Activated naive CD4-positive, alpha-beta T cell treated with anti-CD3 and anti-CD28 coated beads, Interleukin-2, amount 10 ng/mL, durations not matched to agents 7 days and 5 days (primary cell): ENCODE measurements around the gene RFLNA.

Source experiments
- CTCF ChIA-PET: fragments of 350-600 bp; sonication (Branson Sonifier 250); formaldehyde crosslinking; loops from one replicate; lab custom pipeline; 2021; ENCODE audit warnings: antibody characterized with exemption; lab: Charles Lee
- DNase-seq: peaks from one replicate; pipeline ENCODE4 v3.0.0-alpha.2; 2020
- H3K27ac Mint-ChIP-seq: one replicate; pipeline ENCODE4 v1.8.0; 2021; ENCODE audit warnings: mild to moderate bottlenecking, moderate library complexity, mixed read lengths
- H3K27me3 Mint-ChIP-seq: one replicate; pipeline ENCODE4 v1.8.0; 2021; ENCODE audit warnings: mild to moderate bottlenecking, mixed read lengths
- H3K36me3 Mint-ChIP-seq: one replicate; pipeline ENCODE4 v1.8.0; 2021; ENCODE audit warnings: mixed read lengths
- H3K4me1 Mint-ChIP-seq: one replicate; pipeline ENCODE4 v1.8.0; 2021; ENCODE audit warnings: mixed read lengths
- H3K4me3 Mint-ChIP-seq: one replicate; pipeline ENCODE4 v1.8.0; 2021; ENCODE audit warnings: mild to moderate bottlenecking, moderate library complexity, mixed read lengths
- H3K9me3 Mint-ChIP-seq: one replicate; pipeline ENCODE4 v1.8.0; 2021; ENCODE audit warnings: mixed read lengths

Gene RFLNA

GRCh38 chr12:124336742-124337520 lies 42.0 kb downstream of the RFLNA start:
- Mint-ChIP-seq H3K27me3 (no peaks in the 10 kb centered on the region), H3K4me3 (no peak overlapping the region), H3K36me3 (peaks cover 42% of the 10 kb centered on the region), H3K27ac (no peak overlapping the region), H3K9me3 (no peaks in the 10 kb centered on the region), H3K4me1 (no peaks in the 10 kb centered on the region)
- CTCF ChIA-PET = no interaction called here
- DNase-seq = no peak

- H3K27me3 Mint-ChIP-seq = no peaks in the 10 kb centered on the region
- H3K4me1 Mint-ChIP-seq = no peaks in the 10 kb centered on the region
- CTCF ChIA-PET = interaction anchor here (1.0 kb wide), 1 partner anchor 430 kb away, joined by 4 read pairs; no protein-coding TSS in a partner anchor
- peaks cover 39% of the 10 kb centered on the region for H3K36me3 Mint-ChIP-seq
- no peak overlapping the region for H3K27ac Mint-ChIP-seq
- H3K9me3 Mint-ChIP-seq = no peaks in the 10 kb centered on the region
- no peak for DNase-seq
- H3K4me3 Mint-ChIP-seq = no peak overlapping the region
These were observed 42.7 kb downstream of the RFLNA start for GRCh38 chr12:124337622-124338021.

- Mint-ChIP-seq H3K36me3 (peaks cover 41% of the 10 kb centered on the region), H3K27me3 (no peaks in the 10 kb centered on the region), H3K4me3 (no peak overlapping the region), H3K4me1 (no peaks in the 10 kb centered on the region), H3K27ac (no peak overlapping the region), H3K9me3 (no peaks in the 10 kb centered on the region)
- CTCF ChIA-PET = interaction anchor here (1.0 kb wide), 1 partner anchor 429 kb away, joined by 4 read pairs; no protein-coding TSS in a partner anchor
- DNase-seq = no peak
These were observed 43.6 kb downstream of the RFLNA start for GRCh38 chr12:124338448-124338847.

- CTCF ChIA-PET = no interaction called here
- Mint-ChIP-seq H3K36me3 (peaks cover 42% of the 10 kb centered on the region), H3K27me3 (no peaks in the 10 kb centered on the region), H3K27ac (no peak overlapping the region), H3K4me3 (no peak overlapping the region), H3K4me1 (no peaks in the 10 kb centered on the region), H3K9me3 (no peaks in the 10 kb centered on the region)
- no peak for DNase-seq
These were observed 44.1 kb downstream of the RFLNA start for GRCh38 chr12:124338876-124339603.

GRCh38 chr12:124340080-124340900 lies 45.4 kb downstream of the RFLNA start:
- H3K27me3 Mint-ChIP-seq = no peaks in the 10 kb centered on the region
- H3K27ac Mint-ChIP-seq = no peak overlapping the region
- H3K36me3 Mint-ChIP-seq = peaks cover 41% of the 10 kb centered on the region
- H3K4me1 Mint-ChIP-seq = no peaks in the 10 kb centered on the region
- H3K9me3 Mint-ChIP-seq = no peaks in the 10 kb centered on the region
- DNase-seq = no peak
- CTCF ChIA-PET = no interaction called here
- no peak overlapping the region for H3K4me3 Mint-ChIP-seq

- Mint-ChIP-seq H3K4me3 (no peak overlapping the region), H3K36me3 (peaks cover 33% of the 10 kb centered on the region), H3K4me1 (no peaks in the 10 kb centered on the region), H3K9me3 (no peaks in the 10 kb centered on the region), H3K27me3 (no peaks in the 10 kb centered on the region), H3K27ac (no peak overlapping the region)
- DNase-seq = no peak
- CTCF ChIA-PET = interaction anchor here (0.9 kb wide), 1 partner anchor 423 kb away, joined by 3 read pairs; no protein-coding TSS in a partner anchor
These were observed 46.8 kb downstream of the RFLNA start for GRCh38 chr12:124341645-124342069.

GRCh38 chr12:124344022-124344421 lies 49.1 kb downstream of the RFLNA start:
- Mint-ChIP-seq H3K27ac (no peak overlapping the region), H3K4me1 (no peaks in the 10 kb centered on the region), H3K9me3 (no peaks in the 10 kb centered on the region), H3K4me3 (no peak overlapping the region), H3K36me3 (peaks cover 34% of the 10 kb centered on the region), H3K27me3 (no peaks in the 10 kb centered on the region)
- CTCF ChIA-PET = no interaction called here
- no peak for DNase-seq

- Mint-ChIP-seq H3K4me3 (no peak overlapping the region), H3K27me3 (no peaks in the 10 kb centered on the region), H3K36me3 (peaks cover 34% of the 10 kb centered on the region), H3K9me3 (no peaks in the 10 kb centered on the region), H3K4me1 (no peaks in the 10 kb centered on the region), H3K27ac (no peak overlapping the region)
- CTCF ChIA-PET = no interaction called here
- no peak for DNase-seq
These were observed 49.6 kb downstream of the RFLNA start for GRCh38 chr12:124344526-124344925.

GRCh38 chr12:124345795-124346194 lies 50.9 kb downstream of the RFLNA start:
- Mint-ChIP-seq H3K4me1 (no peaks in the 10 kb centered on the region), H3K9me3 (no peaks in the 10 kb centered on the region), H3K4me3 (no peak overlapping the region), H3K27me3 (no peaks in the 10 kb centered on the region), H3K27ac (no peak overlapping the region), H3K36me3 (peaks cover 35% of the 10 kb centered on the region)
- no peak for DNase-seq
- CTCF ChIA-PET = no interaction called here

GRCh38 chr12:124346425-124347168 lies 51.7 kb downstream of the RFLNA start:
- no peak for DNase-seq
- CTCF ChIA-PET = interaction anchor here (0.7 to 1.6 kb wide), 5 partner anchors 311 to 426 kb away, joined by 3 to 5 read pairs (median 3); no protein-coding TSS in a partner anchor
- Mint-ChIP-seq H3K36me3 (peaks cover 30% of the 10 kb centered on the region), H3K9me3 (no peaks in the 10 kb centered on the region), H3K4me3 (no peak overlapping the region), H3K27me3 (no peaks in the 10 kb centered on the region), H3K4me1 (no peaks in the 10 kb centered on the region), H3K27ac (no peak overlapping the region)

- H3K27ac Mint-ChIP-seq = no peak overlapping the region
- DNase-seq = no peak
- H3K27me3 Mint-ChIP-seq = no peaks in the 10 kb centered on the region
- H3K9me3 Mint-ChIP-seq = no peaks in the 10 kb centered on the region
- no peak overlapping the region for H3K4me3 Mint-ChIP-seq
- H3K4me1 Mint-ChIP-seq = no peaks in the 10 kb centered on the region
- H3K36me3 Mint-ChIP-seq = peaks cover 29% of the 10 kb centered on the region
- CTCF ChIA-PET = interaction anchor here (0.7 to 1.6 kb wide), 5 partner anchors 311 to 425 kb away, joined by 3 to 5 read pairs (median 3); no protein-coding TSS in a partner anchor
These were observed 52.4 kb downstream of the RFLNA start for GRCh38 chr12:124347335-124347734.

- peaks cover 23% of the 10 kb centered on the region for H3K36me3 Mint-ChIP-seq
- no peak overlapping the region for H3K27ac Mint-ChIP-seq
- DNase-seq = peak; percentile 39
- no peaks in the 10 kb centered on the region for H3K9me3 Mint-ChIP-seq
- no peaks in the 10 kb centered on the region for H3K27me3 Mint-ChIP-seq
- CTCF ChIA-PET = interaction anchor here (0.8 to 1.4 kb wide), 2 partner anchors 364 to 390 kb away, joined by 3 read pairs; no protein-coding TSS in a partner anchor
- no peak overlapping the region for H3K4me3 Mint-ChIP-seq
- H3K4me1 Mint-ChIP-seq = no peaks in the 10 kb centered on the region
These were observed 53.1 kb downstream of the RFLNA start for GRCh38 chr12:124347805-124348658.
